ENCODE results near the gene TRAPPC2.

The TRAPPC2 gene

DNA sequence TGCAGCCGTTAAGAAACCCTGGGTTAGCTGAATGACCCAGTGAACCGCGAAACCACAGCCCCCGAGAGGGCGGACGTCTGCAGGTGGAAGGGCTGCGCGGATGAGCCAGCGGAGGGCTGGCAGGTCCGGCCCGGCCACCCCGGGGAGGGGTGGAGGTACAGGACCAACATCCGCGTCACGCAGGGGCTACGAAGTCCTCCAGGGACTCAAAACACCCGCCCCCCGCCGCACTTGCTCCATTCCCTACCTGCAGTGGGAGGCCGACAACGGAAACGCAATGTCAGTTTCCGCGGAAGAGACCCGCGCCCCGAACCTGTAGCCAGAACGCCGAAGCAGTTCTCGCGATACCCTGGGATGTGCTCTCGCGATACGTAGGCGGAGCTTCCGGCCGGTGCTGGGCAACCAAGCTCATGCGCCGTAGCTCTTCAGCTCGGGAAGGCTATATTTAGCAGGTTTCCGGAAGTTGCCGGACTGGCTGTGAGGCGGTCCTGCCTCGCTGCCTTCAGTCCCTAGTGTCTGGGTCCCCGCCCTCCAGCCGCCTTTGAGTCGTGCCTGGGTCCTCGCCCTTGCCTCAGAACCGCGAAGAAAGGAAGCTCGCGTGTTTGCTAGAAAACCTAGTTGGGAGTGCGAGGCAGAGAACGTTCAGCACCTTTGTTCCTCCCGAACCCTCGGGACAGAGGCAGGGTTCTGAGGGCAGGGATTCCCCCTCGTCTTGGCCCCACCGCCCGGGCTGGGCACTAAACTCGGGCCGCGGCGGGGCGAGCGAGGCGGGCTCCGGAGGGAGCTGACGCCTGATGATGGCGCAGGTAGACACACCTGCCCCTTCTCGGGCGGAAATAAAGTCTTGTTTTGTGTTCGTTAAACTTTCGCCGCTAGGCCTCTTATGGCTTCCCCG lies at the start of gene TRAPPC2, which contains the start of gene OFD1:
TSS of gene TRAPPC2 (minus strand) at position 343 of the 895 bp plus-strand sequence. CDS start 14,657 bp downstream, outside the sequence.
TSS of gene OFD1 (plus strand) at position 471 of the 895 bp plus-strand sequence. CDS start at position 795, 324 bp downstream.
- peak; percentile 90 for DNase-seq (ENCODE audit: low spot score)

DNA sequence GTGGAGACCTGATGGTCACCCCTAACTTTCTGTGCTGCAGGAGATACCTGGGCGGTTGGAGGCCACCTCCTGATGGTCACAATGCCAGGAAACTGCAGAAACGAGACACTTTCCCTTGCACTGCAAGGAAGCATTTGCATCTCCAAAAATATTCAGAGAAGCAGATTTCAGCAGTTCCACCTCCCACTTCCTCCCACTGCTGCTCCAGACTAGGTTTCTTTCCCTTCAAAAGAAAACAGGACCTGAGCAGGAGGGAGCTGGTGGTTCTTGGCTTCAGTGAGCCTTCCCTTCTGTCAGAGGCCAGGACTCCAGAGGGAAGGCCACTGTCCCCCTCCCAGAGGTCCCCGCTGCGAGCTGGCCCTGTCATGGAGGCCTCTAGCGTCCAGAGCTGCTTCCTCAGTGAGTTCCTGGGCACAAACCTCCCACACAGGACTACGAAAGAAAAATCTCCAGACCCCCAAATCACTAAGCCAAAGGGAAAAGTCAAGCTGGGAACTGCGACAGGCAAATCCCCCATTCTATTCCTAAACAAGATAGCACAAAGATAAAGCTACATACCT lies 46.5 kb upstream of the TRAPPC2 start:
- peak; percentile 43 for DNase-seq (ENCODE audit: low spot score)

DNA sequence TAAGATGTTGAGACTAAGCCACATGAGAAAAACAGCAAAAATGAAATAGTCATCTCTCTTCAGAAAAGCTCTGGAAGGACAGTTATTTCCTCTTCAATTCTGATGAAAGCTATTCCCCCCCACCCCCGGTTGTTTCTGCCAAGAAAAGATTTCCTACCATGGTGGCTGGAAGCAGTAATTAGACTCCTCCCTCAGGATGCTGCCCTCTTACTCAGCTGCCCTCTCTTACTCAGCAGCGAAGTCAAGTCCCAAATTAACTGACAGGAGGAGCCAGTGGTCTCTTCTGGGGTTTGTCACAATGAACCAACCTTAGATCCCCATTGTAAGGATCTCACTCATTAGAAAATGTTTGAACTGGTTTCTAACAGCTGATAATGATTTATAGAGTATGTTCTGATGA lies 44.5 kb upstream of the TRAPPC2 start:
- no peak for DNase-seq (ENCODE audit: low spot score)

DNA sequence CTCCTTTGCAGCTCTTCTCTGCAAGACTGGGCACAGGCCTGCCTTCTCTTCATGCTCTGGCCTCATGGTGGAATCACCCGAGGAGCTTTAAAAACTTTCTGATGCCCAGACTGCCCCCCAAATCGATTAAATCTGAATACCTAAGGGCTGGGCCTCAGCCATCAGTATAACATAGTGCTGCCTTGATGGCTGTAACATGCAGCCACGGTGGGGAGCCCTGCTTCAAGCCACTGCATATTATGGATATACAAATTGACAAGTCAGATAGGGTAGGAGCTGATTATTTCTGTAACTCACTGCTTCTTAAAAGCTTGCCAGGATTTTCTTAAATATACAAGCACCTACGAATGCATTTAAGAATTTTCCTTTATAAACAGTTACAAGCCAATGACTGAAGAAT lies 42.0 kb upstream of the TRAPPC2 start:
- no peak for DNase-seq (ENCODE audit: low spot score)

DNA sequence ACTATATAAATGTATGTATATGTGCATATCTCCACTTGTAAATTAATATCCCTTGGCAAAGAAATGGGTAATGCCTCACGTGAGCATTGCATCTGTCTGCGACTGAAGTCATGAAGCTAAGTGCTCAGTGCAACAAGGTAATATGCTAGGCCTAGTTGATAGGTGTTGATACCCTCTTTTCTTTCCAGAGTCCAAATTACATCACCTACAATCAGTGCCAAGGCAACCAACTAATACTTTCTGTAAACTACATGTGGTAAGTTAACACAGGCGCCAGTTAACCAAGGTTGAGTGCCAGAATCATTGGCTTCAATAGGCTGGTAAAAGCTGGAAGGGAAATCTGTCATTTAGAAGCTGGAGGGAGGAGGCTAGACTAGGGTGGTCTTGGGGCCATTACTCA lies 41.4 kb upstream of the TRAPPC2 start:
- no peak for DNase-seq (ENCODE audit: low spot score)

DNA sequence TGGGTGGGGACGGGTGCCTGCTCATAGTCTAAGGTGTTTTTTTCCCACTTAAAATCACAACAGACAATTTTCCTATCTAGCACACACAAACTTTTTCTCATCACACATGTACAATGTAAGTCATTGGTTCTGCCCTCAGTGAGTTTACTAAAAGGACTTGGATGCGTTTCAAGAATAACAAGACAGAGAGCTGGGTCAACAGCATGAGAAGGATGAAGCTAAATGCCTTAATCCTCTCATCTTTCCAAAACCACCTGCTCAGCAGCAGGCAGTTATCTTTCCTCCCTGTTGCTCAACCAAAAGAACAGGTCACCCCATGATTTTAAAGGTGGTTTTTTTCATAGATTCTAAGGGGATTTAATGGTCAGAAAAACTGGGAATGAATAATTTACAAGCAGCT lies 40.3 kb upstream of the TRAPPC2 start:
- no peak for DNase-seq (ENCODE audit: low spot score)

DNA sequence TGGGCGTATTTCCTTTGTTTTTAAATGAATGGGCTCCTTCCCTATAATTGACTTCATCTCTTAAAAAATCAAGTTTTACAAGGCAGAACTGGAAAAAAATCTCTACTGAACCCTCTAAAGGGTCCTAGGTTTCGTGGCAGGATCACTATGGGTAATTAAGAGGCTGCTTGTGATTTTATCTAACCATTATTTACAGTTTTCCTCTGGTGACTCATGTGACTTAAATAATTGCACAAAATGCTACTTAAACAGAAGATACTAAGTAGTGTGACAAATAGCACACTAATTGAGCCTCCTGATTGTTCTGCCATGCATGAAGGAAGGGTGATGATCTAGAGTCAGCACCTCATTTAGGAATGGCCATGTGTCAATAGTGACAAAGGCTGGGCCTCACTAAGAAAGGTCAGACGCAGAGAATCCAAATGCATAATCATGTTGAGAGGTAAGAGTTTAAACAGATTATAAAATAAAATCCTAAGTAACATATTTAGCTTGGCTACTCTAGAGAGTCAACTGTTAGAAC lies 35.7 kb upstream of the TRAPPC2 start:
- DNase-seq (ENCODE audit: low spot score), result no peak

DNA sequence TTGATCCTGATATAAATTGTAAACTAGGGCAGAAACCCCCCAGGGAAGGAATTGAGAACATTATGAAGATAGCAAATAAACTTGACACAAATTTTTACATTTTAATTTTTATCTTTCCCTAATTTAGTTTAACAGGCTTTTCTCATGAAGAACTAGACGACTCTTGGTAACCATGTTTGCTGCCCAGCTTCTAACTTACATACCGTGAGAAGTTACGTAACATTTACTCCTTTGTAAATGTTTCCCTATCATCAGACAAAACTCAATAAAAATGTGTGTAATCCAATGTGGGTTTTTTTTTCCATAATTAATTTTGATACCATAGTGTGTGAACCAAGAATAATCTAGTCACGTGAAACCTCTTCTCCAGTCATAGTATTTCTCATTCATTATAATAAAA lies 34.5 kb upstream of the TRAPPC2 start:
- DNase-seq (ENCODE audit: low spot score), result no peak

DNA sequence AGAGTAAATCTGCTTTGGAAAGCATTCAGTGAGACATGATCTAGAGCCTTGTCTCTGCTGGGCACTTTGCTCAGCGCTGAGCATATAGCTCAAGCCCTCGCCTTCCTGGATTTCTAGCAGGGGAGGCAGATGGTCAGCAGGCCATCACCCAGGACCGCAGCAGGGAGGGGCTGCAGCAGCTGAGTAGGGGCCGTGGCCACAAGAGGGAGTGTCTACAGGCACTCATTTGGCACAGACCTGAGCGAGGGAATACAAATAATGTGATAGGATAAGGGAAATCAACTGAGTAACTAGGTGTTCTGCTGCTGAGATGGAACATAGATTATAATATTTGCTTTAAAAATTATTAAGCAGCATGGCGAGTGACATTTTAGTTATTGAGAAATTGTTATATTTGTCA lies 30.3 kb upstream of the TRAPPC2 start:
- no peak for DNase-seq (ENCODE audit: low spot score)

DNA sequence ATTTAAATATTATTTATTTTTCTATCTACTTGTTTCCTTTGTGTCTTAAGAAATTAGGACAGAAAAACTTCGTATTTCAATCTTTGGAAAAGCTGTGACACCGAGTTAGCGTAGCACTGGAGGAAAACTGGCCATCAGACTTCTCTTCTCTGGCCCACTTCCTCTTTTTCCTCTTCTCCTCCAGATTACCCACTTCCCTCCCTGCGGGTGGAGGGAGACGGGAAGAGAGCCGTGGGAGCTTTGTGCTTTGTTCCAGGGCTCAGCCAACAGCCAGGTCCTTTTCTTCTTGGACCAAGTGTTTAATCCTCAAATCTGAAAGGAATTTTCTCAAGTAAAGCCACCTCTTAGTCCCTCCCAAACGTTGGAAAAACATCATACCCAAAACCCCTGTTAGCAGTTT lies 29.9 kb upstream of the TRAPPC2 start:
- no peak for DNase-seq (ENCODE audit: low spot score)

DNA sequence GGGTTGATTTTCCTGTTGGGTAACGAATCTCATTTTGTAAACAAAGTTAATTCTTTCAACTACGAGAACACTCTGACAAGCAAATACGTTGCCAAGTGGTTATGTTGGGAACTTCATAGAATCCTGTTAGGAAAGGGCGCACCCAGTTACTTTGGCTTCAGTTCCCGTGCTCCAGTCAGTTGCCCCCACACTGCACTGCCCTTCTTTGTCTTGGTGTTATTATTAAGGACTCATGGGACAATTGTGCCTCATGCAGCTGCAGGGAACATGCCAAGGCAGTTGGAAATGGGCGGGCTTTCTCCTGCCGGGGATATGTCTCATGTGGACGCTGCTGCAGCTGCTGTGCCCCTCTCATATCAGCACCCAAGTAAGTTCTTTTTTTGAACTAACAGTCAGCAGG lies 29.1 kb upstream of the TRAPPC2 start:
- peak; percentile 63 for DNase-seq (ENCODE audit: low spot score)

DNA sequence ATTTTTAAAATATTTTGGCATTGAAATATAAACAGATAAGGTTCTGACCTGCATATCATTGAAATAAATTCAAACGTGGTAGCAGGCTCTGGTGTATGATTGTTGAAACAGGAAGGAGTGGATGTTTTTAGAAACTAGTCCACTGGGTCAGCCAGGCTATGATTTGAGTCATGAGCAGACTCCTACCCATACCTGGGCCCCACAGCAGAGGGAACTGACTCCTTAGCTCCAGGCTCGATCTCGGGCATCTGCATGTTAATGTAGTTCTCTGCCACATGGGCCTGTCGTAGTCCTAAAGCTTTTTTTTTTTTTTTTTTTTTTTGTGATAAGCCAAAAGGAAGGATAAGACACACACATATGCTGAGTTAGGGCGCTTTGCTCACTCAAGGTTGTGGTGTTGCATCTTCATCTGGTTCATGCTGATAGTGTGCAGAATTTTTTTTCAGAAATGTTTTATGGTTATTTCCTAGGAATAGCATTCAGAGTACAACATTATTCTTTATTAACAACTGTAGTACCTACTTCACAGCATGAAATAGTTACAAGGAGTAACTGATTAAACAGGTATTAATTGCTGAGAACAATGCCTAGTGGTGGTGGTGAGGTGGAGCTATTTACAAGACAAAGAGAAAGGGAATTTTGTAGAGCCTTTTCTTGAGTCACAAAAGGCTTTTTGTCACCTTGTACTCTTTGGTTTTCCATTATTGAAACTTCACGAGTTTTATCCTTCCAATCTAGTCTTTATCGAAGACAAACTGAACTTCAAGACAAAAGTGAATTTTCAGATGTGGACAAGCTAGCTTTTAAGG lies 27.4 kb upstream of the TRAPPC2 start:
- DNase-seq (ENCODE audit: low spot score), result no peak

DNA sequence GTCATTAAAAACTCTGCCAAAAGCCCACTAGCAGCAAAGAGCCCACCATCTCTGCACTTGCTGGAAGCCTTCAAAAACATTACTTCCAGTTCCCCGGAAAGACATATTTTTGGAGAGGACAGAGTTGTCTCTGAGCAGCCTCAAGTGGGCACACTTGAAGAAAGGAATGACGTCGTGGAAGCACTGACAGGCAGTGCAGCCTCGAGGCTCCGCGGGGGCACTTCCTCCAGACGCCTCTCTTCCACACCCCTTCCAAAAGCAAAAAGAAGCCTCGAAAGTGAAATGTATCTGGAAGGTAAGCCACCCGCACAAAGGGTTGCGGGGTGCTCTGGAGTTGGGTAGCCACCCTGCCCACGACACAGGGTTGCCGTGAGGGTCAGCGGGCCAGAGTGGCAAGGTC lies 26.0 kb upstream of the TRAPPC2 start:
- no peak for DNase-seq (ENCODE audit: low spot score)

DNA sequence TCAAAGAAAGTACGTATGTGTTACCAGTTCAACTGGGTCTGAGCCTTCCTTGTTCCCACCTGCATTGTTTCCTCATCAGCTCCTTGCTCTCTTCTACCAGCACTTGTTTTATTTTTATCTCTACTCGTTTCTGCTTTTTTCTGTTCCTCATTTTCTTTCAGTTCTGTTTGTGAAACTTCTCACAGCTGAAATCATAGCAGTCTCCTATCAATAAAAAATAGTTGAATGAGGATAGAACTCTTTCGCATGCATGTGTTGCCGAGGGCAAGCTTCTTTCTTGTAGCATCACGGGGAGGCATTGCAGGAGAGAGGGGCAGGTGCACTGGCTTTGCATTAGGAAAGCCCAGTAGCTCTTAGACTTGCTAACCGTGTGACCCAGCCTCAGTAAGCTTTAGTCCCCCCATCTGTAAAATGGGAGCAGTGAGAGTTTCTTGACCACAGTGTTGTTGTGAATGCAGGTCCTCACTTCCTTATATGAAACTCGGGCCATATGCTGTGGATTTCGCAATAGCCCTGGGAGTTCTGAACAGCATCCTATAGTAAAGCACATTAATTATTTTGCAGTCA lies 24.8 kb upstream of the TRAPPC2 start:
- DNase-seq (ENCODE audit: low spot score), result no peak

DNA sequence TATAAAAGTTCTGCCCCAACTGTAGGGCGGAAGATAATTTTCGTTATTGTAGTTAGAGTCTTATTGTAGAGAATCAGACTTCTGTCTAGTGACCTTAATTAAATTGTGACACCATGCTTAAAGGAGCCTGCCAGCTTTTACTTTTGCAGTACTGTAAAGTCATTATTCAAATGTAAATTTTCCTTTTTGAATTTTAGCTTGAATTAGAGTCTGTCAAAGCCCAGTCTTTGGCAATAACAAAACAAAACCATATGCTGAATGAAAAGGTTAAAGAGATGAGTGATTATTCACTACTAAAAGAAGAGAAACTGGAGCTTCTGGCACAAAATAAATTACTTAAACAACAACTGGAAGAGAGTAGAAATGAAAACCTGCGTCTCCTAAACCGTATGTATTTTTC lies 22.0 kb upstream of the TRAPPC2 start:
- no peak for DNase-seq (ENCODE audit: low spot score)

DNA sequence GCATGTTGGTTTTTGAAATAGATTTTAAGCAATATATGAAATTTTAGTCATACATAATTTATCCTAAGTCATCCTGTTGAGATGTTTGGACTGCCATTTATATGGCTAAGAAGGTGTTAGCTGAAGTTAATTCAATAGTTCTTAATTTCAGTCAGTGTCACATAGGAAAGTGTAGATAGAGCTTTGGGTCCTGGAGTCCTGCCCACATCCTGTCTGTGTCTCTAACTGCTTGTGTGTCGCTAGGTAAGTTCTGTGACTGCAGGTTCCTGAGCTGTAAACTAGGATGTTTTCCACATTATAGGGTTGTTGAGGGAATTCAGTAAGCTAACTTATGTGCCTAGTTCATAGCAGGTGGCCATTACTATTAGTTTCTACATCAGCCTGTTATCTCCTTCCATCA lies 20.8 kb upstream of the TRAPPC2 start:
- DNase-seq (ENCODE audit: low spot score), result no peak

DNA sequence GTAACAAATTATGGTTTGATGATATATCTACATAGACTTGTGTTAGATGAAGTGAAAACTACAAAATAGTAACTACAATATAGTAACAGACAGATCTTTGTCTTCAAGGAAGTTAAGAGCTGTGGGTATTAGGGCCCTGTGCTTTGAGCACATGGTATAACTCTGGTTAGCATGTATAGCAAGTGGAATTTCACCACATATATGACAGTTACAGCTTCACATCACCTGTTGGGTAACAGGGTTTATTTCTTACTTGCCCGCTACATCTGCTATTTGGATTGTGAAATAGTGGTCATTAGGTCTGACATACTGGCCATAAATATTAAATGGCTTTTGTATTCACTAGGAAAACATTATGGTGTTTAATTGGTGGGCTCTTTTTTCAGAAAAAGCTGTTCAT lies 20.3 kb upstream of the TRAPPC2 start:
- no peak for DNase-seq (ENCODE audit: low spot score)

DNA sequence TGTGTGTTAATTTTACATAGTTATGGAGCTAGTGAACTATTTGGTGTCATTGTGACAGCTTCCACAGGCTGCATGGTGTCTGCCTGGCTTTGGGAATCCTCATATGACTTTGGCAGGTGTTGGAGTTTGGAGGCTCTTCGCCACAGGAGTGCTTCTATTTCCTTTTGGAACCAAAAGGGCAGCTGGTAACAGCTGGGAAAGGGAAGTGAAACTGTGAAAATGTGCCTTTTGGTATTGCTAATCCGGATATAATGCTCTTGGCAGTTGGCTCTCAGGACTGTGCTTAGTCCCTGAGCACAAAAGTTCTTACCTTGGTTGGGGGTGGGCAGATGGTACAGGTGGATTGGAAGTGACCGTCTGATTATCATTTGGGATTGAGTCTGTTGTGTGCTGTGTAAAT lies 18.2 kb upstream of the TRAPPC2 start:
- no peak for DNase-seq (ENCODE audit: low spot score)

DNA sequence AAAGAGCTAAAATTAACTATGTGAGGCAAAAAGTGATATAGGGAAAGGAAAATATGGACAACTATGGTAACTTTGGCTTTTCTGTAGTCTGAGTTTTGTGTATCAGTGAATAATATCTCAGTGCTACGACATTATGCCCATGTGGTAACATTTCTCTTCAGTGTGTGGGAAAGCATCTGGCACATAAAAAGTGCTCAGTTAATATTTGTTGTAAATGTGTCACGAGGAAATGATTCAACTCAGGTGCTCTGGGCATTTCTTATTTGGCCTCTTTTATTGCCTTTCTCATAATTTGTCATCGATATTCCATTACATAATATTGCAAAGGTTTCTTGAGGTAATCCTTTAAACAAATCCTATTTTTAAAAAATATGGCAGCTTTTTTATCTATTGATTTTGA lies 17.7 kb upstream of the TRAPPC2 start:
- DNase-seq (ENCODE audit: low spot score), result no peak

DNA sequence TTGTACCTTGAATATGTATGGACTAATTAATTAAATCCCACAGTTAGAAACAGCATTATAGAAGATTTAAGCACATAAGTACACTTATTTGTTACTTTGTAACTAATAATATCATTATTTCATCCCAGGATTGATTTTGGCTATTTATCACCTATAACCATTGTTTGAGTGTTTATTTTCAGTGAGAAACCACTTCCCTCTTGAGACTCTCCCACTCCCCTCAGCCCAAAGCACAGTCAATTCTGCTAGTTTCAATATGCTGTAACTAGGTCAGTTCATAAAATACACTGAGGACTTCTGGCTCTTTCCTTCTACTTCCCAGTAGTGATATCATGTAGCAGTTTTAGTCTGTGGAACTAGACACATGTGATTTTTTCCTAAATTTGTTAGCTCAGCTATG lies 16.4 kb upstream of the TRAPPC2 start:
- DNase-seq (ENCODE audit: low spot score), result no peak

DNA sequence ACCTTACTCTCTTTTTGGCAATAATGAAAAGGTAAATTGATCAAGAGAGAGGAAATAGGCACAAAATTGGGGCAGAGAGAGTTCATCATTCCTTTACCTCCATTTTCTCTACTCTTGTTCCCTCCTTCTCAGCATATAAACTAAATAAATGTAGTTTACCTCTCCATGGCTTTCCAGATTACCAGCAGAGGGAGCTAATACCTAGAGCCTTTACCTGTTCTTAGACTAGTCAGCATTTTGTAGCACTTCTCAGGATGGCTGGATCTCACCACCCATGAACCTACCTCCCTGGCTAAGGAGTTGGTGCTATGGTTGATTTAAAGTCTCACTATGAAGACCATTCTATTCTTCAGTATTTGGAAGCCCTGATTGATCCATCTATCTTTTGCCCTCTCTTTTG lies 15.8 kb upstream of the TRAPPC2 start:
- no peak for DNase-seq (ENCODE audit: low spot score)

DNA sequence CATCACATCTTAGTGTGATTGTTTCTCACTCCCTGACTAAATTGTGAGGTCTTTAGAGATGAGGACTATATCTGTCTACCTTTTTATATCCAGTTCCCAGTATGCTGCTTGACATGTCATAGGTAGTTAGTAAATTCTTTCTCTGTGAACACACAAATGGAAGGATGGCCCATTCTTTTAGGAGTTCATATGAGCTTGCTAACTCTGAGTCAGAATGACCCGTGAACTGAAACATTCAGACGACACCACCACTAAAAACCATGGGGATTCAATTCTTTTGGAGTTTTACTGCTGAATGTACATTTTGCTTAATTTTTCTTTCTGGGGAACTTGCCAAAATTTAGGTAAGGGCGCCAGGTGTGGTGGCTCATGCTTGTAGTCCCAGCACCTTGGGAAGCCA lies 14.1 kb upstream of the TRAPPC2 start:
- DNase-seq (ENCODE audit: low spot score), result no peak
